Measurements from ENCODE around the gene CALR3. TPM values are rescaled to one million over a fixed set of nuclear protein-coding genes. Genes with fewer than 3 reads are reported as not detected.
A peak's percentile ranks its signal among the peaks of the same experiment; 100 is the strongest.
"Not testable (repeated sequence)": the region's sequence is repeated elsewhere in the genome, so short reads cannot be mapped to it uniquely, and the experiment has no call there.

Gene CALR3
- total RNA-seq, result not detected

GRCh38 chr19:16495982-16496612, at the start of gene CALR3, which contains the start of gene C19orf44:
Gene CALR3, minus strand, starts transcription at chr19:16496167. Its CDS starts 38 bp downstream, at chr19:16496129.
Gene C19orf44, plus strand, starts transcription at chr19:16496394. Its CDS starts 4,399 bp downstream, at chr19:16500793.
- DNase-seq, result peak; percentile 98

GRCh38 chr19:16544473-16545231, 48.7 kb upstream of the CALR3 start:
- no peak for DNase-seq

GRCh38 chr19:16543734-16544133, 47.8 kb upstream of the CALR3 start:
- DNase-seq, result not testable (repeated sequence)

GRCh38 chr19:16542910-16543472, 47.0 kb upstream of the CALR3 start:
- no peak for DNase-seq

GRCh38 chr19:16542045-16542909, 46.3 kb upstream of the CALR3 start, which contains the start of gene CHERP:
Gene CHERP, minus strand, starts transcription at chr19:16542437. Its CDS starts 59 bp downstream, at chr19:16542378.
- peak; percentile 92 for DNase-seq

- DNase-seq, result no peak
These were observed 45.6 kb upstream of the CALR3 start for GRCh38 chr19:16541526-16542044.

GRCh38 chr19:16540948-16541347, 45.0 kb upstream of the CALR3 start:
- no peak for DNase-seq

- no peak for DNase-seq
These were observed 41.1 kb upstream of the CALR3 start for GRCh38 chr19:16537111-16537510.

GRCh38 chr19:16536130-16536529, 40.2 kb upstream of the CALR3 start:
- no peak for DNase-seq

GRCh38 chr19:16535381-16535780, 39.4 kb upstream of the CALR3 start:
- DNase-seq, result no peak

GRCh38 chr19:16532440-16533234, 36.7 kb upstream of the CALR3 start:
- DNase-seq, result no peak

GRCh38 chr19:16531380-16531669, 35.4 kb upstream of the CALR3 start:
- no peak for DNase-seq

- DNase-seq, result no peak
These were observed 34.8 kb upstream of the CALR3 start for GRCh38 chr19:16530540-16531379.

- no peak for DNase-seq
These were observed 33.6 kb upstream of the CALR3 start for GRCh38 chr19:16529466-16530144.

- no peak for DNase-seq
These were observed 32.1 kb upstream of the CALR3 start for GRCh38 chr19:16527971-16528521.

GRCh38 chr19:16527334-16527935, 31.5 kb upstream of the CALR3 start:
- no peak for DNase-seq

- no peak for DNase-seq
These were observed 29.9 kb upstream of the CALR3 start for GRCh38 chr19:16525751-16526481.

- DNase-seq, result no peak
These were observed 29.2 kb upstream of the CALR3 start for GRCh38 chr19:16524991-16525734.
